Esophagus muscularis mucosa (tissue), 4 donors: ENCODE data around the gene FXYD4.

ENCODE experiments used
- EP300 ChIP-seq: sonication (generic); formaldehyde crosslinking; IDR thresholded peaks from one replicate; pipeline ENCODE4 v1.6.1; 2017; ENCODE audit warnings: antibody characterized with exemption
- POLR2A ChIP-seq: fragments of 450-650 bp; IDR thresholded peaks from one replicate; pipeline ENCODE4 v1.6.1; 2017; ENCODE audit warnings: antibody characterized with exemption, moderate library complexity, mild to moderate bottlenecking, low read depth
- TF ChIP-seq, protein P1 (sequence below), 3 experiments: fragments of 200-600 bp in 2 of 3; fragments of 450-650 bp in 1 of 3; sonication (generic) in 2 of 3; IDR thresholded peaks; one replicate each; pipeline ENCODE4 v1.5.1; 2017 to 2019; ENCODE audit warnings: antibody characterized with exemption in 3 of 3, mild to moderate bottlenecking in 2 of 3, moderate library complexity in 1 of 3

- TF ChIP-seq, protein P1, sequence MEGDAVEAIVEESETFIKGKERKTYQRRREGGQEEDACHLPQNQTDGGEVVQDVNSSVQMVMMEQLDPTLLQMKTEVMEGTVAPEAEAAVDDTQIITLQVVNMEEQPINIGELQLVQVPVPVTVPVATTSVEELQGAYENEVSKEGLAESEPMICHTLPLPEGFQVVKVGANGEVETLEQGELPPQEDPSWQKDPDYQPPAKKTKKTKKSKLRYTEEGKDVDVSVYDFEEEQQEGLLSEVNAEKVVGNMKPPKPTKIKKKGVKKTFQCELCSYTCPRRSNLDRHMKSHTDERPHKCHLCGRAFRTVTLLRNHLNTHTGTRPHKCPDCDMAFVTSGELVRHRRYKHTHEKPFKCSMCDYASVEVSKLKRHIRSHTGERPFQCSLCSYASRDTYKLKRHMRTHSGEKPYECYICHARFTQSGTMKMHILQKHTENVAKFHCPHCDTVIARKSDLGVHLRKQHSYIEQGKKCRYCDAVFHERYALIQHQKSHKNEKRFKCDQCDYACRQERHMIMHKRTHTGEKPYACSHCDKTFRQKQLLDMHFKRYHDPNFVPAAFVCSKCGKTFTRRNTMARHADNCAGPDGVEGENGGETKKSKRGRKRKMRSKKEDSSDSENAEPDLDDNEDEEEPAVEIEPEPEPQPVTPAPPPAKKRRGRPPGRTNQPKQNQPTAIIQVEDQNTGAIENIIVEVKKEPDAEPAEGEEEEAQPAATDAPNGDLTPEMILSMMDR (IDR thresholded peaks at IDR 0.05) = no peak
- no peak for TF ChIP-seq EP300
- no peak for TF ChIP-seq POLR2A
These were observed 27.5 kb downstream of the FXYD4 start for GRCh38 chr10:43398939-43399319.
